NT2/D1 (cell line): ENCODE results near the gene PLEK2.

Experiments
- SUZ12 ChIP-seq: IDR thresholded peaks from 2 replicates; pipeline ENCODE4 v1.6.1; 2011; ENCODE audit not compliant: insufficient read length, insufficient read depth; ENCODE audit errors: extremely low read depth
- YY1 ChIP-seq: IDR thresholded peaks from 2 replicates; pipeline ENCODE4 v1.6.1; 2011; ENCODE audit not compliant: insufficient read length, insufficient read depth
- ZNF274 ChIP-seq: IDR thresholded peaks from 2 replicates; pipeline ENCODE4 v1.6.1; 2011; ENCODE audit warnings: mild to moderate bottlenecking, low read depth, low read length

DNA sequence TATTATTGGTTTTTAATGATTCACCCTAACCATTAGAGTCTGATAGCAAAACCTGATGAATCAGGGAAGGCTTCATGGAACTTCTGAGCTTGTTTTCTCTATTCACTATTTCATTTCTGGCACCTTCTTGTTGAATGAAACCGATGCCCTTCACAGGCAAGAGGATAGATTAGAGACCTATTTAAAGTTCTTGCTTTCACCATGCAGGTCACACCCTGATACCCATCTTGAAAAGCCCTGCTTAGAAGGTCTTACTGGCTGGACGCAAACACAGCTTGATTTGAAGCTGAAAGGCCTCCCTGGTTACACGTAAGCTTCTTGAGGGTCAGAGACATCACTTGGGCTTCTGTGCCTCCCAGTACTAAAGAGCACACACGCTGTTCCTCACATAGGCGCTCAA is 47.4 kb upstream of the PLEK2 start:
- no peak for TF ChIP-seq YY1
- TF ChIP-seq ZNF274: no peak
- no peak for TF ChIP-seq SUZ12
